ENCODE measurements around the gene SBF2.
A peak's percentile ranks its signal among the peaks of the same experiment; 100 is the strongest.

Gene SBF2

GRCh38 chr11:10322830-10323792 is 29.1 kb upstream of the SBF2 start:
- intact Hi-C loops (cut with micrococcal nuclease), result loop anchor here (1.0 to 5.0 kb wide), 2 partner anchors 461 to 565 kb away; no protein-coding TSS in a partner anchor
- Mint-ChIP-seq H3K27ac (no peak overlapping the region), H3K36me3 (ENCODE audit: low read depth) (no peaks in the 10 kb centered on the region), H3K4me1 (ENCODE audit: low read depth) (peaks cover 25% of the 10 kb centered on the region), H3K9me3 (no peaks in the 10 kb centered on the region), H3K4me3 (no peak overlapping the region), H3K27me3 (peaks cover 6% of the 10 kb centered on the region)

GRCh38 chr11:10322401-10322800 is 28.4 kb upstream of the SBF2 start:
- H3K27me3 Mint-ChIP-seq, result peaks cover 6% of the 10 kb centered on the region
- intact Hi-C loops (cut with micrococcal nuclease), result loop anchor here (5.0 kb wide), 1 partner anchor 460 kb away; no protein-coding TSS in a partner anchor
- H3K36me3 Mint-ChIP-seq (ENCODE audit: low read depth), result no peaks in the 10 kb centered on the region
- H3K4me3 Mint-ChIP-seq, result no peak overlapping the region
- H3K9me3 Mint-ChIP-seq, result no peaks in the 10 kb centered on the region
- peaks cover 22% of the 10 kb centered on the region for H3K4me1 Mint-ChIP-seq (ENCODE audit: low read depth)
- no peak overlapping the region for H3K27ac Mint-ChIP-seq

GRCh38 chr11:10320736-10321465 is 26.9 kb upstream of the SBF2 start:
- Mint-ChIP-seq H3K4me1 (ENCODE audit: low read depth) (peaks cover 15% of the 10 kb centered on the region), H3K27me3 (peaks cover 6% of the 10 kb centered on the region), H3K4me3 (no peak overlapping the region), H3K27ac (no peak overlapping the region), H3K36me3 (ENCODE audit: low read depth) (no peaks in the 10 kb centered on the region), H3K9me3 (no peaks in the 10 kb centered on the region)
- intact Hi-C loops (cut with micrococcal nuclease), result loop anchor here (5.0 kb wide), 1 partner anchor 459 kb away; no protein-coding TSS in a partner anchor

DNA sequence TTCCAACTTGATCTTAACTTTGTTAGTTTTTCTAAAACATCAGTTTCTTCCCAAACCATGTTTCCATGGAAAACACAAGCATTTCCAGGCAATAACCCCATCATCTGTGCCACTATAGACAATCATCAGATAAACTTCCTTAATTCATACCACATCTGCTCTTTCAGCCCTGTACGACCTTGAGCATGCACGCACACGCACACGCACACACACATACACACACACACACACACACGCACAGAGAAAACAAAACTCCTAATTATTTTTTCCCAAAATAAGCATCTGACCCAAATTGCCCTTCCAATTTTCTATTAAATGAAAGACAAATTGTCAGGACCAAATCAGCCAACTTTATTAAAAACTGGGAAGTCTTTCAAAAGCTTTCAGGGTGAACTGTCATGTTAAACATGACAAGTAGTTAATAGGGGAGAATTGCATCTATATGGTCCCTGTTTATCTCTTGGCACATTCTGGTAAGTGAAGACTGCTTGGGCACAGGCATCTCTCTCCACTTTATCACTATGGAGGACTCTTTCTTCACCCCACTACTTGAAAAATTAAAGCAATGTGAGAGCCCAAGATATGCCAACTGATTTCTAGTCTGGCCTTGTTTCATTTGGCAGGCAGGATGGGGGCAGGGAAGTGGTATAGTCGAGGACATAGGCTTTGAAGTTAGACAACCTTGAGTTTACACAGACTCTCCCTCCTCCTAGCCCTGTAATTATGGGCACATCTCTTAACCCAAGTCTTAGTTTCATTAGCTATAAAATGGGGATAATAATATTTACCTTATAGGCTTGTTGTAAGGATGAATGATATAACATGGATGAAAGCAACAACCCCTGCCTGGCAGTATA is 25.9 kb upstream of the SBF2 start:
- no peak overlapping the region for H3K4me3 Mint-ChIP-seq
- H3K27me3 Mint-ChIP-seq, result peaks cover 6% of the 10 kb centered on the region
- no peak overlapping the region for H3K27ac Mint-ChIP-seq
- H3K36me3 Mint-ChIP-seq (ENCODE audit: low read depth), result no peaks in the 10 kb centered on the region
- H3K9me3 Mint-ChIP-seq, result no peaks in the 10 kb centered on the region
- peaks cover 15% of the 10 kb centered on the region for H3K4me1 Mint-ChIP-seq (ENCODE audit: low read depth)
- intact Hi-C loops (cut with micrococcal nuclease), result loop anchor here (5.0 kb wide), 1 partner anchor 458 kb away; no protein-coding TSS in a partner anchor

- no peaks in the 10 kb centered on the region for H3K36me3 Mint-ChIP-seq (ENCODE audit: low read depth)
- intact Hi-C loops (cut with micrococcal nuclease), result no loop called here
- H3K4me3 Mint-ChIP-seq, result no peak overlapping the region
- H3K4me1 Mint-ChIP-seq (ENCODE audit: low read depth), result peaks cover 21% of the 10 kb centered on the region
- H3K27ac Mint-ChIP-seq, result no peak overlapping the region
- peaks cover 2% of the 10 kb centered on the region for H3K27me3 Mint-ChIP-seq
- peaks cover 5% of the 10 kb centered on the region for H3K9me3 Mint-ChIP-seq
These were observed 24.4 kb upstream of the SBF2 start for GRCh38 chr11:10318527-10318802.

GRCh38 chr11:10317776-10318526 is 23.9 kb upstream of the SBF2 start:
- peaks cover 5% of the 10 kb centered on the region for H3K9me3 Mint-ChIP-seq
- intact Hi-C loops (cut with micrococcal nuclease), result no loop called here
- no peak overlapping the region for H3K27ac Mint-ChIP-seq
- no peaks in the 10 kb centered on the region for H3K27me3 Mint-ChIP-seq
- no peak overlapping the region for H3K4me3 Mint-ChIP-seq
- H3K4me1 Mint-ChIP-seq (ENCODE audit: low read depth), result peaks cover 15% of the 10 kb centered on the region
- no peaks in the 10 kb centered on the region for H3K36me3 Mint-ChIP-seq (ENCODE audit: low read depth)

DNA sequence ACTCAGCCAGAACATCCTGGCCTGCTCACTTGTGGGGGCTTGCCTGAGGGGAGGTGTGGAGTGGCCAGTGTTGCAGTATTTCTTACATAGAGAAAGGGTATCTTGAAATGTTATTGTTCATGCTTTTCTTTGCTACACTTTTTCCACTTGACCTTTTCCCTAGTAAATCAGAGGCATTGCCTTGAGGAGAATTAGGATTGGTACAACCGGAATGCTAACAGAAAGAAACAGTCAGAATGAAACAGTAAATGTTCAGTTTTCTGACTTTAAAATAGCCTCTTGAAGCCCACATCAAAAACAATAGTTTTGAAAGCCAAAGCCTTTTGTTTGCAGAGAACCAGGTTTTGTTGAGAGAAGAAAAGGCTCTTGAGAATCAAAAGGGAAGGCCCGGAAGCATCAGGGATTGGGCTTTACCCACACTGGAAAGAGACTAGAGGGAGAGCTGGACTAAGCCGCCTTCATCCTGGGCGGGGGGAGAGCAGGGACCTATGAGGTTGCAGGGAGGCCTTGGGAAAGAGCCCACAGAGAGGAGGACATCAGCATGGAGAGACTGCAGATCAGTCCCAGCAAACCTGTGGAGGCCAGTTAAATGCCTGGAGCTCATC is 23.2 kb upstream of the SBF2 start:
- Mint-ChIP-seq H3K4me3 (no peak overlapping the region), H3K27me3 (no peaks in the 10 kb centered on the region), H3K36me3 (ENCODE audit: low read depth) (no peaks in the 10 kb centered on the region), H3K4me1 (ENCODE audit: low read depth) (peaks cover 12% of the 10 kb centered on the region), H3K27ac (no peak overlapping the region), H3K9me3 (peaks cover 5% of the 10 kb centered on the region)
- intact Hi-C loops (cut with micrococcal nuclease), result no loop called here

DNA sequence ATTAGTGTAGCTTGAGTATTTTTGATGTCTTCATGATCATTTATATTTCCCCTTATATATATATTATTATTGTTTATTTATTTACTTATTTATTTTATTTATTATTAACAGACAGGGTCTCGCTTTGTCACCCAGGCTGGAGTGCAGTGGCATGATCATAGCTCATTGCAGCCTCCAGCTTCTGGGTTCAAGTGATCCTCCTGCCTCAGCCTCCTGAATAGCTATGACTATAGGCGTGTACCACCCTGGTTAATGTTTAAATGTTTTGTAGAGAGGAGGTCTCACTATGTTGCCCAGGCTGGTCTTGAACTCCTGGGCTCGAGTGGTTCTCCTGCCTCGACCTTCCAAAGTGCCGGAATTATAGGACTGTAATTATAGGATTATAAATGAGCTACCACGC is 21.1 kb upstream of the SBF2 start:
- Mint-ChIP-seq H3K27ac (no peak overlapping the region), H3K36me3 (ENCODE audit: low read depth) (no peaks in the 10 kb centered on the region), H3K9me3 (peaks cover 5% of the 10 kb centered on the region), H3K4me1 (ENCODE audit: low read depth) (peaks cover 12% of the 10 kb centered on the region), H3K4me3 (no peak overlapping the region), H3K27me3 (no peaks in the 10 kb centered on the region)
- intact Hi-C loops (cut with micrococcal nuclease), result no loop called here

DNA sequence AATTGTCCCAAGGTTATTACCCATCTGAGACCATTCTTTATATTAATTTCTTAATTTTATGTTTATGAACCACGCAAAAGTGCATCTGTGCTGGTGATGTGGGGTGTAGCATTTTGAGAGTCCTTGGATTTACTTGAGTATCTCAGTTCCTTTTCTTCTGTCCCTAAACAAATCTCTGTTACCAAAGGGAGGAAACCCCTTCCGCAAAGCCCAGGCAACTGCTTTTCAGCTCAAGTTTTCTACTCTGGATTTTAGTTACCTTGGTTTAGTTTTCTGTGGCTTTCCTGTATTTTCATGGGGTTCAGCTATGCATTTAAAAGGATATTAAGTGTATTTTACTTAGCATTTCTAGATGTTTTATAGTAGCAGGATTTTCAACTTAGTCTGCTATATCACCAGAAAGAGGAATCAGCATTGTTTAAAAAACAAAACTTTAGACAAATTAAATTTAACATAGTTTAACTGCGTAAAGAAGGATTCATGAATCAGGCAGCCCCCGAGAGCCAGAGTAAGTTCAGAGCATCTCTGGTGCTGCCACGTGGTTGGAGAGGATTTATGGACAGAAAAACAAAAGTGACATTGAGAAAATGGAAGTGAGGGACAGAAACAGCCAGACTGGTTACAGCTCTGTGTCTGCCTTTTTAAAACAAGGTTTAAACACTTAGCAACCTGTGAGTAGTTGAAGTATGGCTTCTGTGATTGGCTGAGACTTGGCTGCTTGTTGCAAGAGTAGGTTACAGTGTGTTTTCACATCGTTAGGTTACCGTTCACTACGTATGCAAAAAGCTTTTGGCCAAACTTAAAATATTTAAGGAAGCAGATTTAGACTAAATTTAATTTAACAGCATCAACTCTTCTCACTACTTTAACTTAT is 20.4 kb upstream of the SBF2 start:
- intact Hi-C loops (cut with micrococcal nuclease), result no loop called here
- no peaks in the 10 kb centered on the region for H3K27me3 Mint-ChIP-seq
- H3K36me3 Mint-ChIP-seq (ENCODE audit: low read depth), result no peaks in the 10 kb centered on the region
- peaks cover 6% of the 10 kb centered on the region for H3K4me1 Mint-ChIP-seq (ENCODE audit: low read depth)
- H3K27ac Mint-ChIP-seq, result no peak overlapping the region
- peak overlapping the region; percentile 7 for H3K4me3 Mint-ChIP-seq
- peaks cover 5% of the 10 kb centered on the region for H3K9me3 Mint-ChIP-seq

- Mint-ChIP-seq H3K4me3 (no peak overlapping the region), H3K9me3 (peaks cover 5% of the 10 kb centered on the region), H3K36me3 (ENCODE audit: low read depth) (peaks cover under 1% of the 10 kb centered on the region), H3K27ac (no peak overlapping the region), H3K4me1 (ENCODE audit: low read depth) (peaks cover 30% of the 10 kb centered on the region), H3K27me3 (peaks cover 12% of the 10 kb centered on the region)
- intact Hi-C loops (cut with micrococcal nuclease), result no loop called here
These were observed 17.8 kb upstream of the SBF2 start for GRCh38 chr11:10311802-10312201.

DNA sequence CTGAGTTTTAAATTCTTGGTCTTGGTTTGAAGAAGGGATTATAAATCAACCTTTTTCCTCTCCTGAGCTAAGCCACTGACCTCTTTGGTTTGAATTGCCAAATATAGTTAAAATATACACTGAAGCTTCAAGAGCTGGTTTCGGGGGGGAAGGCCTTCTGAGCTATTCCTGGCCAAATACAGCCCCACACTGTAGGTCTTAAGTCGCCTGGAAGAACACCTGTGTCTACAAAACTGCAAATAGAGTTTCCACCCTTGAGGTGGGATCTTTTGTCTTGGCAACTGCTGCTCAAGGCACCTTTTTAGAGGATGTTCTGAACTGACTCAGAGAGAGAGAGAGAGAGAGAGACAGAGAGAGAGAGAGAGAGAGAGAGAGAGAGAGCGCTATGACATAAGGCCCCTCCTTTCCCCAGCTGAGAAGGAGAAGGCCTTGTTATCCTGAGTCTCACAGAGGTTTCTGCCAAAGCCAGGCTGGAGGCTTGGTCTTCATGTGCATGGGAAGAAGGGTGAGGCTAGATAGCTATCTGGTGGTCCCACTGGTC is 16.4 kb upstream of the SBF2 start:
- Mint-ChIP-seq H3K27me3 (peaks cover 25% of the 10 kb centered on the region), H3K27ac (no peak overlapping the region), H3K9me3 (peaks cover 5% of the 10 kb centered on the region), H3K36me3 (ENCODE audit: low read depth) (peaks cover 12% of the 10 kb centered on the region), H3K4me3 (no peak overlapping the region), H3K4me1 (ENCODE audit: low read depth) (peaks cover 44% of the 10 kb centered on the region)
- intact Hi-C loops (cut with micrococcal nuclease), result no loop called here
